IPS DF 19.7 (cell line): ENCODE results near the gene EPOP.

Experiments
- DNase-seq: peaks from one replicate; pipeline ENCODE4 v3.0.0-alpha.2; 2013; ENCODE audit warnings: low read depth, low spot score

EPOP gene

DNA sequence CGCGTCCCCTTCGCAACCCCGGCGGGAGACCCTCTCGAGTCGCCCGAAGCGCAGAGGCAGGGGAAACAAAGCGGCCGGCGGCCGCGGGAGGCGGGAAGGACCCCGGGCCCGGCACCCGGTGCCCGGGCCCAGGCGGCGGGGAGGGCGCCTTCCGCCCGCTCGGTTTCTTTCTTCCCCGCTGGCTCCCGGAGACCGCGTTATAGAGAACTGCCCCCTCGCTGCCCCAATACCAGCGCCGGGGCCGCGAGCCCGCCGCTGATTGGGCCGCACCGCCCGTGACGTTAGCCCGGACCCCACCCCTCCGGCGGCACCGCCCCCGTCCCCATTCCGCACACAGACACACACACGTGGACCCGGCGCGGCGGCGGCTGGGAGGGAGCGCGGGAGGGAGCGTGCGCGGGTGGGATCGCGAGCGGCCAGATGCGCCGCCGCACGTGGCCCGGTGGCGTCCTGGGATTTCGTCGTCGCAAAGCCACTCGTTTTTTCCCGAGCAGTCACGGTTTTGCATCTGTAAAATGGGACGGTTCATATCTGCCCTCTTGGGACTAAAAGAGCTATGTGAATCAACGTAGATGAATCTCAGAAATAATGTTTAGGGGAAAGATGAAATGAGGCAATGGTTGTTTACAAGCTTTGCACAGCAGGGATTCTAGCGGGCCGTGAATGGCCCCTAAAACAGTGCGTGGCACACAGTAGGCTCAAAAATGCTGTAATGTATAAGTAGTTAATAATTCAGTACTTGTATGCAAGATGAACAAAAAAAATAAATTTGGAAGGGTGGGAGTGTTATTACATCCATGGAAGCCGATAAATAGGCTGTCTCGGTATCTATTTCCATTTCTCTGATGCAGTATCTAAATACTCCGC, at the start of gene EPOP:
TSS of gene EPOP (minus strand) at position 209 of the 867 bp plus-strand sequence. CDS start 462 bp downstream, outside the sequence.
- no peak for DNase-seq

DNA sequence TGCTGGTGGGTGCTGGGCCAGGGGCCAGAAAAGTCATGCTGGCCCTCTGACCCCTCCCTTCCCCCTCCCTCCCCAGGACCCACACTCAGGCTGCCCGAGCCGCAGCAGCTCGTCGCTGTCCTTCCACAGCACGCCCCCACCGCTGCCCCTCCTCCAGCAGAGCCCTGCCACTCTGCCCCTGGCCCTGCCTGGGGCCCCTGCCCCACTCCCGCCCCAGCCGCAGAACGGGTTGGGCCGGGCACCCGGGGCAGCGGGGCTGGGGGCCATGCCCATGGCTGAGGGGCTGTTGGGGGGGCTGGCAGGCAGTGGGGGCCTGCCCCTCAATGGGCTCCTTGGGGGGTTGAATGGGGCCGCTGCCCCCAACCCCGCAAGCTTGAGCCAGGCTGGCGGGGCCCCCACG, 47.0 kb upstream of the EPOP start:
- no peak for DNase-seq

DNA sequence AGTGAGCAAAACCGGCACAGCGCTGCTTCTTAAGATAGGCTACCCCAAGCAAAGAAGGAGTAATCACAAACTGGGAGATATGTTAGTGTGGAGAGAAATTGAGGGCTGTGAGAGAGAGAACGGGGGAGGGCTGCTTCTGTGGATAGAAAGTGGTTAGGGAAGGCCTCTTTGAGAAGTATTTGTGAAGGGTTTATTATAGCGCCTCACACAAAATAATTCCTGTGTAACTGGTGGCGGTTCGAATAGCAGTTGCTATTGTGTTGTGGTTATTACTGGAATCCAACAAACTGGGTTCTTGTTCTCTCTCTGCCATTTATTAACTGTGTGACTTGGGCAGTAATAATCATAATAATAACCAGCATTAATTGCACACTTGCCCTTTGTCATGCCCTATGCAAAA, 46.2 kb upstream of the EPOP start:
- DNase-seq = no peak

DNA sequence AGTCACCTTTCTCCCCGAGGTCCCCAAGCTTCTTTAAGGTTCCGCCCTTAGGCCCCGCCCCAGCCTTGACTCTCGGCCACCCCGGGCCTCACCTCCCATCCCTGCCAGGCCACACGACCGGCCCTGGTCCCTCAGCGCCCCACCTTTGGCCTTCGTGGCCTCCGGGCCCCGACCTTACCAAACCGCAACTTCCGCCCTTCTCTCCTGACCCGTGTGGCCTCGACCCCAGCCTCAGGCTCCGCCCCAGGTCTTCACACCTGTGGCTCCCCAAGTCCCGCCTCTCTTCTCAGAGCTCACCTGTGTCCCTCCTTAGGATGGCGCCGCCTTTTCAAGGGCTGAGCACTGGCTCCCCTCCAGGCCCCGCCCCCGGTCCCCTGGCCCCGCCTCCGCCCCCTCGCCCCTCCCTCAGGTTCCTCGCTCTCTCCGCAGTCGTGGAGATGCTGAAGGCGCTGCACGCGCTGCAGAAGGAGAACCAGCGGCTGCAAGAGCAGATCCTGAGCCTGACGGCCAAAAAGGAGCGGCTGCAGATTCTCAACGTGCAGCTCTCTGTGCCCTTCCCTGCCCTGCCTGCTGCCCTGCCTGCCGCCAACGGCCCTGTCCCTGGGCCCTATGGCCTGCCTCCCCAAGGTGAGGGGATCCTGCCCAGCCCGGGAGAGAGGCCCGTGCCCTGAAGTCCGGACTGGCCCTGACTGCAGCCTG, 45.3 kb upstream of the EPOP start:
- peak; percentile 82 for DNase-seq

DNA sequence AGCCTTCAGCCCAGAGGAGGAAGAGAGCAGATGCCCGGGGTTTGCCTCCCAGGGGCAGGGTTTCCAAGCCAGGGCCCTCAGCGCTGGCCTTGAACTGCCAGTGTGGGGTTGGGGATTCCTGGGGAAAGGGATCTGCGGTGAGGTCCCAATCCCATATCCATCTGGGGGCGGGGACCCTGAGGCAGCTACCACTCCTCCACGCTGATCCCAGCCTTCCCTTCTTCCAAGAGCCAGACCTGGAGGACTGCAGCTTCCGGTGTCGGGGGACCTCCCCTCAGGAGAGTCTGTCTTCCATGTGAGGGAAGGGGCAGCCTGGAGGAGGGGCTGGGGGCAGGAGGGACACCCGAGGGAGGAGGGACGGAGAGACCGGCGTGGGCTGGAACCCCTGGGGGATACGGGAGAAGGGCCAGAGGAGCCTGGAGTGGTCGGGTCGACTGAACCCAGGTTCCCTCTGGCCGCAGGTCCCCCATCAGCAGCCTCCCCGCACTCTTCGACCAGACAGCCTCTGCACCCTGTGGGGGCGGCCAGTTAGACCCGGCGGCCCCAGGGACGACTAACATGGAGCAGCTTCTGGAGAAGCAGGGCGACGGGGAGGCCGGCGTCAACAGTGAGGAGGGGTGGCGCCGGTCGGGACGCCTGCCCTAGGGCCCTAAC, 44.7 kb upstream of the EPOP start:
- DNase-seq = no peak

DNA sequence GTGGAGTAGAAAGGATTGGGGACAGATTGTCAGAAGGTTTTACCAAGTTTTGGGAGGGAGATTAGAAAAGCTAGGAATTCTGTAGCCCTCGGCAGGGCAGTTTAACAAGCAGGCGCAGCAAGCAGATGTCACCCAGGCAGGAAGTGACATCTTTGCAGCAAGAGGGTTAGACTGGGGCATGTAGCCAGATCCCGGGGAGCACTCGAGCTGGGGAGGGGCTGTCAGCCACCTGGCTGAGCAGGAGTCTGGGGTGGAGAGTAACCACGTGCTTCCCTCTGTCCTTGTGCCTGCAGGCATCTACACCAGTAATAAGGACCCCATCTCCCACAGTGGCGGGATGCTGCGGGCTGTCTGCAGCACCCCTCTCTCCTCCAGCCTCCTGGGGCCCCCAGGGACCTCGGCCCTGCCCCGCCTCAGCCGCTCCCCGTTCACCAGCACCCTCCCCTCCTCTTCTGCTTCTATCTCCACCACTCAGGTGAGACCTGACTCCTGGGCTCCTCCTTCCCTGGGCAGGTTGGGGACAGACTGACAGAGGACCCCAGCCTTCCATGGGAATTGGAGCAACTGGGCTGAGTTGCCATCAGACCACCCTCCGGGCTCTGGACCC, 42.5 kb upstream of the EPOP start:
- DNase-seq = no peak

DNA sequence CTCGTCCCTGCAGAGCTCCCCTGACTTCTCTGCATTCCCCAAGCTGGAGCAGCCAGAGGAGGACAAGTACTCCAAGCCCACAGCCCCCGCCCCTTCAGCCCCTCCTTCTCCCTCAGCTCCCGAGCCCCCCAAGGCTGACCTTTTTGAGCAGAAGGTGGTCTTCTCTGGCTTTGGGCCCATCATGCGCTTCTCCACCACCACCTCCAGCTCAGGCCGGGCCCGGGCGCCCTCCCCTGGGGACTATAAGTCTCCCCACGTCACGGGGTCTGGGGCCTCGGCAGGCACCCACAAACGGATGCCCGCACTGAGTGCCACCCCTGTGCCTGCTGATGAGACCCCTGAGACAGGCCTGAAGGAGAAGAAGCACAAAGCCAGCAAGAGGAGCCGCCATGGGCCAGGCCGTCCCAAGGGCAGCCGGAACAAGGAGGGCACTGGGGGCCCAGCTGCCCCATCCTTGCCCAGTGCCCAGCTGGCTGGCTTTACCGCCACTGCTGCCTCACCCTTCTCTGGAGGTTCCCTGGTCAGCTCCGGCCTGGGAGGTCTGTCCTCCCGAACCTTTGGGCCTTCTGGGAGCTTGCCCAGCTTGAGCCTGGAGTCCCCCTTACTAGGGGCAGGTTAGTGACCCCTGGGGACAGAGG, 41.7 kb upstream of the EPOP start:
- DNase-seq = no peak

DNA sequence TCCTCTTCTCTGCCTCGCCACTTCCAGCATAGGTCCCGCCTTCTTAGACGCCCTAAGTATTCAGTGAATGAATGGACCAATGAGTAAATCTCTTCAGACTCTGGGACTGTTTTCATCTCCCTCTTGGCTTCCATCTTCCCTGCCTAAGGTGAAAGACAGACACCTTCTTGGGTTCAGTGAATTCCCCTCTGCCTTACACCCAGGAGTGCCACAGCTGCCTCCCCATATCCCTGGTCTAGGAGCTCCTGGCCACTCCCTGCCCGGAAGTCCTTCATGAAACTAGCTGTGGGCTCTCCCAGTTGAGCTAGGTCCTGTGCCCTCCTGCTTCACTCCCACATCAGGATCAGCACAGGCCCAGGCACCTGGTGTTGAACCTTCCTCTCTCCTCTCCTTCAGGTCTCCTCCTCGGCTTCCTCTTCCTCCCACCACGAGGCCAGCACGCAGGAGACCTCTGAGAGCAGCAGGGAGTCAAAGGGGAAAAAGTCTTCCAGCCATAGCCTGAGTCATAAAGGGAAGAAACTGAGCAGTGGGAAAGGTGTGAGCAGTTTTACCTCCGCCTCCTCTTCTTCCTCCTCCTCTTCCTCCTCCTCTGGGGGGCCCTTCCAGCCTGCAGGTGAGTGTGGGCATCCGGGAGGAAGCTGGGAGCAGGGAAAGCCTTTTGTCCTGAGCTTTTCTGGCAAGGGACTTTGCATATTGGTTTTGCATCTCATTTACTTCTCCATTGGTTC, 40.6 kb upstream of the EPOP start:
- no peak for DNase-seq

DNA sequence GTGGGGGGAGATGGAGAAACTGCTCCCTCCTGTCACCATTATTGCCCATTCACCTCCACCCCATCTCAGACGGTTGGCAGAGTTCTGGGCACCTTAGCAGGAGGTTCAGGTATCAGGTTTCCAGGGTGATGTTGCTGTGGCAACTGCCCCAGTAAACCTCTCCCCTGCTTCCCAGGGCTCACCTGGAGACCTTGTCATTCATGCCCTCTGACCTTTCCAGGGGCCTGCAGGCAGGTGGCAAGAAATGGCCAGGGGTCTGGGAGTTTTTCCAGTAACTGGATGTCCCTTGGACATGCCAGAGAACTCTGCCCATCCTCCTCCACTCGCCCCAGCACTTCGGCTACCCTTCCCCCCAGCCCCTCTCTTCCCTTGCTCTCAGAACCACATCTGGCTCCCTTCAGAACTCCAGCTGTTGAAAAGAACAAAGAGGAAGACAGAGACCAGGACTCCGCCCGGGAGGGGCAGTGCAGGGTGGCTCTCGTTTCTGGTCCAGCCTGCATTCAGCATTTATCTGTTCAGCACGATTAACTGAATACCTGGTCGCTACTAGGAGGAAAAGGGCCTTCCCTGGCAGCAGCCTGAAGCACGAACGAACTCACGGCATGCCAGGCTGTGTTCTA, 38.8 kb upstream of the EPOP start:
- DNase-seq = no peak

DNA sequence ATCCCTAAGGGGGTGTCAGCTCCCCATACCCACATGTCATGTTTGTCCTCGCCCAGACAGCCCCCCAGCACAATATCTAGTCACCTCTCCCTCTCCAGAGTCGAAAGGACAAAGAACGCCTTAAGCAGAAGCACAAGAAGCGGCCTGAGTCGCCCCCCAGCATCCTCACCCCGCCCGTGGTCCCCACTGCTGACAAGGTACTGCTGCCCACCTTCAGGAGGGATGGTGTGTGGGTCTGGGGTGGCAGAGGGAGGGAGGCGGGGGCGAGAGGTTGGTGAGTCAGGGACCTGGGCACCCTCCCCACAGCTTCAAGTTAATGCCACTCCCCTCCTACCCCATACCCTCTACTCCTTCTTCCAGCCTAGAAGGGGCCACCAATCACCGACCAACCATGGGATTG, 37.8 kb upstream of the EPOP start:
- no peak for DNase-seq

DNA sequence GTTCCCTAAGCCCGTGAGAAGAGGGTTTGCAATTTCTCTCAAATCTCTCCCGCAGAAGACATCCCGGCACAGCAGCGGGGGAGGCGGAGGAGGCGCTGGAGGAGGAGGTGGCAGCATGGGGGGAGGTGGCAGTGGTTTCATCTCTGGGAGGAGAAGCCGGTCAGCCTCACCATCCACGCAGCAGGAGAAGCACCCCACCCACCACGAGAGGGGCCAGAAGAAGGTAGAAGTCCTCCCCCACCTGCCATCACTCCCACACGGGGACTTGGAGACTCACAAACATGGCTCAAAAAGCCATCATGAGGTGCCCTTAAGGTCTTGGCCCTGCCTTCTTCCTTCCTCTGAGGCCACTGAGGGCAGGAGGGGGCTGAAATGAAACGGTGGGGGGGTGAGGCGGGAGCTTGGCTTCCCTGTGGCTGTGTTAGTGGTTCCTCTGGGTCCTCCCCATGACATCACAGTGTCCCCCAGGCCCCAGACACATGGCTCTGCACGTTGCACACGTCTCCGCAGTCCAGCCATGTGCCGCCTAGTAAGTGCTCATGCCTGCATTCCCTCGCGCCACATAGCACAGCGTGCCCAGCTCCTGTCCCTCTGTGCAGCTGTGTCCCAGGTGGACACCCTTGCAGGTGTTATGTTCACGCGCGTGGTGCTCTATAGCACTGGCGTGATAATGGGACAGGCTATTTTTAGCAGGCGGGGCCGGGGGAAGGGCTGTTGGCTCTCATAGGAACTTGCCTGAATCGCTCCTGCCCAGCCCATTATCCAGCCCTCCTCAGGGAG, 37.2 kb upstream of the EPOP start:
- no peak for DNase-seq

DNA sequence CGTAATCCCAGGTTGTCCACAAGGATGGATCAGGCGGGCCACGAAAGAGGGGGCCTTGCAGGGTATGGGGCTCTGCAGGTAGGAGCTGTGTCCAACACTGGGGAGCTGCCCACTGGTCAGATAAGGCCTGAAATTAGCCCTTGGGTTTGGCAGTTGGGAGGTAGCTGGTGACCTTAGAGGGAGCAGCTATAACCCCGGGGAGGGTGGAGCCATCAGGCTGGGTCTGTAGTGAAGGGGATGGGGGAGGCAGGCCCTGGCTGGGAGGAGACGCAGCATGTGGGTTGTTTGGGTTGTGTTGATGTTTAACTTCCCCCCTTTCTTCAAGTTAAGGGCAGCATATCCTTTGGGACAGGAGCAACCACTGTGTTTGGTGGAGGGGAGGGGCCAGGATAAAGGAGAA, 36.2 kb upstream of the EPOP start:
- DNase-seq = no peak

DNA sequence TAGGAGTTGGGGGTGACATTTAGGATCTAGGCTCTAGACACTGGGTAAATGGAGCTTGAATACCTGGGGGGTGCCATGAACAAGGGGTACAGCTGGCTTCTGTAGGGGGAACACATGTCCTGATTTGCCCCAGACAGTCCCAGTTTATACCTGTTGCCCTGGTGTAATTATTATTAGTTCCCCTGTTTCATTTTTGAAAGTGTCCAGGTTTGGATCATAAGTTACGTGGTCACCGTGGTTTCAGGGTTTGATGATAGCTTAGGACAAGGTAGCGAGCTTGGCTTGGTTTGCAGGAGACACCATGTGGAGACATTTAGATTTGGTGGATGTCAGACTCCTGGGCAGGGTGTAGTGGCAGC, 35.8 kb upstream of the EPOP start:
- no peak for DNase-seq

DNA sequence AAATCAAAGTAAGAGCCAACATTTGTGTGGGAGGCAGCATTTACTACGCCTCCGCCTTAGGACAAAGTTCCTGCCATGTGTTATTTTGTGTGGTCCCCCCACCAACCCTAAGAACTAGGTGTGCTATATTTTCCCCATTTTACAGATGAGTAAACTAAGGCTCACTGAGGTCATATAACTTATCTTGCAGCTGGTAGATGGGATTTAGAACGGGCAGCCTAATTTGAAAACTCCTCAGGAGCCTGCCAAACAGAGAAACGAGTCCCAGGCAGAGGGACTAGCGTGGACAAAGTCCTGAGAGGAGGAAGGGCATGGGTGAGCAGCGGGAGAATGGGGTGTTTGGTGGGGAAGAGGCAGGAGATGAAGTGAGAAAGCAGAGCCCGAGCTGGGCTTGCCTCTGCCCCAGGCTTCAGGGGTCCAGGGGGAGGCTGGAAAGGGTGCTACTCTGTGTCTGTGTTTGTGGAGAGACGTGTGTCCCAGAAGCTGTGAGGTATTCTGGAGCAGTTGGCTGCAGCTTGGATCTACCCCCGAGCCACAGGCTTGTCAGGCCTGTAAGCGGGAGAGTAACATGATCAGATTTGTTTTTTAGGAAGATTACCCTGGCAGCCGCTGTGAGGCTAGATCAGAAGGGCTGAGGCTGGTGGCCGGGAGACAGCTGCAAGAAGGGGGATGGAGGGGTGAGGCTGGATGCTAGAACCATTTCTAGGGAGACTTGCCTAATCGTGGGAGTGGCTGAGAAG, 35.3 kb upstream of the EPOP start:
- DNase-seq = no peak

DNA sequence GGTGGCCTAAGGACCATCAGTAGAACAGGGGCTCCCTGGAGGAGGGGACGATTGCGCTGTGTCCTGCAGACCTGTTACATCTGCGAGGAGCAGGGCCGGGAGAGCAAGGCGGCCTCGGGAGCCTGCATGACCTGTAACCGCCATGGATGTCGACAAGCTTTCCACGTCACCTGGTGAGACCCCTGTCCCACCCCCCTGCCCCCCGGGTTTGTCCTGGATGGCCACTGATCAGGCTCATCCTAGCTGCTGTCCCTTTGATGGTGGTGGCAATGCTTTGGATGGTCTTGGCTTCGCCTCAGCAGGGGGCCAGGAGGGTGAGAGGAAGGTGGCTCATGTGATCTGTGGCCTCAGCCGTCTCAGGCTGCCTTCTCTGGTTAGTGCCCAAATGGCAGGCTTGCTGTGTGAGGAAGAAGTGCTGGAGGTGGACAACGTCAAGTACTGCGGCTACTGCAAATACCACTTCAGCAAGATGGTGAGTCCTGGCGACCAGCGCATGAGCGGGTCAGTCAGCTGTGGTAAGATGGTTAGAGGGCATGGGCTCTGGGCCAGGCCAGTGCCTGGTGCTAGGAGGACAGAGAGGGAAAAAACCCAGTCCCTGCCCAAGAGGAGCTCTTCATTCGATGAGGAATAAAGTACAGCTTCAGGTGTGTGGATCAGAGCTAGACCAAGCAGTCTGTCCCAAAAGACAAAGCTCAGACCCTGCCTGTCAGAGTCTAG, 34.5 kb upstream of the EPOP start:
- no peak for DNase-seq

DNA sequence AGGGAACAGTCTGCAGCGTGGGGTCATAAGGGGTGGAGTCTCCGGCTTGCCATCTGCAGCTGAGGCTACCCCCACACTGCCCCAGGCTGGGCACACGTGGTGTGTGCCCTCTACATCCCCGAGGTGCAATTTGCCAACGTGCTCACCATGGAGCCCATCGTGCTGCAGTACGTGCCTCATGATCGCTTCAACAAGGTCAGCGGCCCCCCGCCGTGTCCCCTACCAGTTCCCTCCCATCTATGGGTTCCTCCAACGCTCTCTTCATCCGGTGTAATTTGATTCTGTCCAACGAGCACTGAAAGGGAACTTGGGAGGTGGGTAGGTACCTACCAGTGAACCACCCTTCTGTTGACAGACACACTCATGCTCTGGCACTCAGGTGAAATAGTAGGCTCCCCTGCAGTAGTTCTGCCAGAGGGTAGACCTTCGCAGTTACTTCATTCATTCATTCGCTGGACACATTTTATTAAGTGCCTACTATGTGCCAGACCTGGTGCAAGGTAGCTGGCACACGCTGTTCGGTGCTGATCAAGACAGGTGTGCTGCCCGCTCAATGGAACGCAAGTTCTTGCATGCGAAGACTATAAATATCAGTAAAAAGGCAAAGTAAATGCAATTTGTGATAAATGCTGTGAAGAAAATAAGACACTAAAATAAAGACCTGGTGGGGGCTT, 33.1 kb upstream of the EPOP start:
- DNase-seq = no peak

DNA sequence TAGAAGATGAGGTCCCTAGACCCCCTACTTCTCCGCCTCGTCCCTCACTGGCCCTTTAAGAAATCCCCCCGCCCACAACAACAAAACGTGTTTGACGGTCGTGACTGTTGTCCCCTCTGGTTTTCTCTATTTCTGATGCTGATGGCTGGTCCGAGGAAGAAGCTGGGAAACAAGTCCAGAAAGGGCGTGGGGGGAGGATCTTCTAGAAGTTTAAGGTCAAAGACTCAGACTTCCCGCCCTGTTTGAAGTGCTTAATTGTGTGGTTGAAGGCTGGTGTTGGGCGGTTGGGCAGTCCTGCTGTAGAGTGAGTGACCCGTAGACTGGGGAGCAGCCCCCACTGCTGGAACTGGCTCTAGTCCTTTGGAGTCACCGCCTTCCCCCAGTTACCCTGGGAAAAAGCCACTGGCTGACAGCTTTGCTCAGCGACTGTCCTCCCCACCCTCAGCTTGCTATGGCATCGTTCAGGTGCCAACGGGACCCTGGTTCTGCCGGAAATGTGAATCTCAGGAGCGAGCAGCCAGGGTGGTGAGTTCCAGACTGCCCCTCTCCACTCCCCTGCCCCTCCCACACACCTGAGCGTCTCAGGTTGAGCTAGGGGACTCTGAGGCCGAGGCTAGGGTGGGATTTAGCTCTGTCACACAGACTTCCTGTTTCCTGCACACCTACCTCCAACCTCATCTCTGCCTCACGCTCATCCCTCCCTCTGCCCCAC, 31.9 kb upstream of the EPOP start:
- DNase-seq = no peak
